Transverse colon (tissue), 4 donors: Measurements from ENCODE around the gene CFAP92. TPM values are rescaled to one million over a fixed set of nuclear protein-coding genes. Genes with fewer than 3 reads are reported as not detected.

ENCODE experiments used
- DNase-seq: peaks from one replicate; pipeline ENCODE4 v3.0.0-alpha.2; 2019
- H3K27ac ChIP-seq, 4 donors: fragments of 200-600 bp; sonication (generic); 2 replicates each; pipeline ENCODE4 v1.5.1; 2016 to 2018; ENCODE audit warnings: inconsistent platforms in 4 of 4
- H3K27me3 ChIP-seq: fragments of 200-600 bp; sonication (generic); 2 replicates; pipeline ENCODE4 v1.5.1; 2017; ENCODE audit warnings: inconsistent platforms
- H3K36me3 ChIP-seq, 4 donors: fragments of 200-600 bp; sonication (generic); 2 replicates each; pipeline ENCODE4 v1.5.1; 2017 to 2019; ENCODE audit warnings: inconsistent platforms in 4 of 4
- H3K4me1 ChIP-seq, 4 donors: fragments of 200-600 bp; sonication (generic); 2 replicates each; pipeline ENCODE4 v1.5.1; 2017 to 2020; ENCODE audit warnings: inconsistent platforms in 4 of 4
- H3K4me3 ChIP-seq, 4 donors: fragments of 200-600 bp; sonication (generic); 1 replicate in 1 of 4; 2 replicates in 3 of 4; pipeline versions ENCODE4 v1.5.1 to v1.6.1; 2017 to 2019; ENCODE audit warnings: inconsistent platforms in 4 of 4
- H3K9me3 ChIP-seq, 2 donors: fragments of 200-600 bp; sonication (generic); 2 replicates each; pipeline ENCODE4 v1.5.1; 2017 to 2019; ENCODE audit warnings: inconsistent platforms in 2 of 2
- EP300 ChIP-seq: sonication (generic); formaldehyde crosslinking; IDR thresholded peaks from one replicate; pipeline ENCODE4 v1.6.1; 2017; ENCODE audit warnings: antibody characterized with exemption, low read depth
- POLR2A ChIP-seq: fragments of 450-650 bp; IDR thresholded peaks from one replicate; pipeline ENCODE4 v1.6.1; 2016; ENCODE audit warnings: antibody characterized with exemption, mild to moderate bottlenecking, moderate library complexity
- POLR2AphosphoS5 ChIP-seq, 3 donors: sonication (generic); formaldehyde crosslinking; IDR thresholded peaks; one replicate each; pipeline ENCODE4 v1.6.1; 2016; ENCODE audit warnings: antibody characterized with exemption in 3 of 3
- WGBS, 2 donors: methylation state at CpG; one replicate each; pipeline ENCODE4 v1.1.5; 2018; ENCODE audit warnings: low coverage in 1 of 2; 5-methylcytosine and 5-hydroxymethylcytosine counted together
- in situ Hi-C, 4 donors: fragments of 200-750 bp; cut with MboI; loops; one replicate each; pipeline versions ENCODE4 v1.15.0 to v1.15.1; 2017; ENCODE audit warnings: low sequenced_read_pairs in 3 of 4, low pct_ligation_motif_present in 1 of 4, low pct_unique_long_range_greater_than_20kb in 1 of 4
- intact Hi-C: fragments of 100-400 bp; cut with DNase I; formaldehyde crosslinking; loops from one replicate; pipeline ENCODE4 v1.15.1; 2023; ENCODE audit warnings: low total_unique reads
- total RNA-seq, 4 donors: library from RNA; depleted of rRNA; stranded (reverse); fragments of >200 nt; gene quantifications; one replicate each; pipeline ENCODE4 v1.1.0, GENCODE V29; 2016
- TF ChIP-seq, protein P1 (sequence below), 5 experiments: fragments of 200-600 bp in 3 of 5; fragments of 450-650 bp in 2 of 5; sonication (generic) in 3 of 5; IDR thresholded peaks; 1 replicate in 2 of 5; 2 replicates in 3 of 5; pipeline ENCODE4 v1.5.1; 2016 to 2017; ENCODE audit warnings: antibody characterized with exemption in 5 of 5, inconsistent platforms in 3 of 5, mild to moderate bottlenecking in 2 of 5, moderate library complexity in 1 of 5

Gene CFAP92
- total RNA-seq, 4 donors from 2014 or later: 0.95 to 1.2 TPM; not detected in 2

DNA sequence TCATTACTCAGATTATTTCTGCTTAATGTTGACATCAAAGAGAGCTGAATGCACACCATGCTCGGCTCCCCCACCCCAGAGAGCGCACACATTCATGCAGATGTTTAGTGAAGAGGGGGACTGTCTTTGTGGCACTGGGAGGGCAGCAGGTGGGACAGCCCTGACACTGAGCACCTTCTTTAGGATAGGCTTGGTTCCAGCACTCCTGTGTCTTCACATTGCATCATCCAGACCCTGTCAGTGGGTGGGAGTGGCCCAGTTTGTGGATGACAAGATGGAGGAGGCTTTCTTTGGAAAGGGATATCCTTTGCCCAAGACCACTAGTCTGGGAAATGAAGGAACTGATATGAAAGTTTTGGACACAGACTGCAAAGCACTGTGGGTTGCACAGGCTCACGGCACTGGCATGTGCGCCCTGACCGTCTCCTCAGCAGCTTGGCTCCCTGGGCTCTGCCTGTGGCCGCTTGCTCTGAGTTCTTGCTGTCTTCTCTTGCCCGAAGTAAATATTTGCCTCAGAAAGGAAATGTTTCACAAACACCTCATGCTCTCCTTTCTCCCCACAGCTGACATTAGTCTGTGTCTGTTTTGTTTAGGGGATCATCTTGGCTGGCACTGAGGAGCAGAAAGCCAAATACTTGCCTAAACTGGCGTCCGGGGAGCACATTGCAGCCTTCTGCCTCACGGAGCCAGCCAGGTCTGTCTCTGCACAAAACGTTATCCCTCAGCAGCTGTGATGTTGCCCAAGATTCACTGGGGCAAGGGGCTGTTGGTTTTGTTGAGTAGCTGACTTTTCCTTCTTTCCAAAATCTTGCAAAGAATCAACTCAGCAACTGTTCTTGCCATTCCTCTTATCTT is 97.8 kb downstream of the CFAP92 start:
- no peak overlapping the region for H3K4me3 ChIP-seq
- no peak for DNase-seq
- H3K9me3 ChIP-seq: no peaks in the 10 kb centered on the region
- WGBS, 2 donors: 66 to 79% methylated on average over 4 to 11 of the region's 11 CpGs
- intact Hi-C loops: no loop called here
- H3K4me1 ChIP-seq: no peaks in the 10 kb centered on the region
- no peaks in the 10 kb centered on the region for H3K27me3 ChIP-seq
- in situ Hi-C loops: no loop called here
- no peak for TF ChIP-seq POLR2A
- TF ChIP-seq, protein P1, sequence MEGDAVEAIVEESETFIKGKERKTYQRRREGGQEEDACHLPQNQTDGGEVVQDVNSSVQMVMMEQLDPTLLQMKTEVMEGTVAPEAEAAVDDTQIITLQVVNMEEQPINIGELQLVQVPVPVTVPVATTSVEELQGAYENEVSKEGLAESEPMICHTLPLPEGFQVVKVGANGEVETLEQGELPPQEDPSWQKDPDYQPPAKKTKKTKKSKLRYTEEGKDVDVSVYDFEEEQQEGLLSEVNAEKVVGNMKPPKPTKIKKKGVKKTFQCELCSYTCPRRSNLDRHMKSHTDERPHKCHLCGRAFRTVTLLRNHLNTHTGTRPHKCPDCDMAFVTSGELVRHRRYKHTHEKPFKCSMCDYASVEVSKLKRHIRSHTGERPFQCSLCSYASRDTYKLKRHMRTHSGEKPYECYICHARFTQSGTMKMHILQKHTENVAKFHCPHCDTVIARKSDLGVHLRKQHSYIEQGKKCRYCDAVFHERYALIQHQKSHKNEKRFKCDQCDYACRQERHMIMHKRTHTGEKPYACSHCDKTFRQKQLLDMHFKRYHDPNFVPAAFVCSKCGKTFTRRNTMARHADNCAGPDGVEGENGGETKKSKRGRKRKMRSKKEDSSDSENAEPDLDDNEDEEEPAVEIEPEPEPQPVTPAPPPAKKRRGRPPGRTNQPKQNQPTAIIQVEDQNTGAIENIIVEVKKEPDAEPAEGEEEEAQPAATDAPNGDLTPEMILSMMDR (IDR thresholded peaks at IDR 0.05): no peak
- H3K27ac ChIP-seq: peak overlapping the region in 1 of 4 donors; percentile 32
- peaks cover 0 to 62% (median 26%) of the 10 kb centered on the region in 4 donors for H3K36me3 ChIP-seq

DNA sequence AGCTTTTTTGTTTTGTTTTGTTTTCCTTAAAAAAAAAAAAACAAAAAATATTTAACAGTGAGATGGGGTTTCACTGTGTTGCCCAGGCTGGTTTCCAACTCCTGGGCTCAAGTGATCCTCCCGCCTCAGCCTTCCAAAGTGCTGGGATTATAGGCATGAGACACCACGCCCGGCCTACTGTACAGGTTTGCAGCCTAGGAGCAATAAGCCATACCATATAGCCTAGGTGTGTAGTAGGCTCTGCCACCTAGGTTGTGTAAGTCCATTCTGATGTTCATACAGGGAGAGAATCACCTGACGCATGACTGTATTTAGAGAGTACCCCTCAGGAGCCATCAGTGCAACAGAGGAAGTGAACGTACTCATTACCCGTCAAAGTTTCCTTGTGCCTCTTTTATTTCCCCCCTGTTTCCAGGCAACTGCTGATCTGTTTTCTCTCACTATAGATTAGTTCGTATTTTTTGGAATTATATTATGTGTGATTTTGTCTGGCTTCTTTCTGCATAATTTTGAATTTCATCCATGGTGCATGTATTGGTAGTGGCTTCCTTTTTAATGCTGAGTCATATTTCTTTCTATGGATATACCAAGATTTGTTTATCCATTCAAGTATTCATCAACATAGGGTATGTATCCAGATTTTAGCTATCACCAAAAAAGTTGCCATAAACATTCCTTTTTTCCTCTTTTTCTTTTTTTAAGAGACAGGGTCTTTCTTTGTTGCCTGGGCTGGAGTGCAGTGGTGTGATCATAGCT is 104.6 kb downstream of the CFAP92 start:
- Histone ChIP-seq H3K27ac (no peak overlapping the region), H3K27me3 (no peaks in the 10 kb centered on the region), H3K9me3 (no peaks in the 10 kb centered on the region), H3K36me3 (peaks cover 0 to 27% (median 10%) of the 10 kb centered on the region in 4 donors), H3K4me1 (no peaks in the 10 kb centered on the region), H3K4me3 (no peak overlapping the region)
- in situ Hi-C loops (no loop called here), intact Hi-C loops (no loop called here)
- 89 to 97% methylated on average over 6 to 7 of the region's 7 CpGs for WGBS, 2 donors
- no peak for TF ChIP-seq POLR2AphosphoS5 (IDR thresholded peaks at IDR 0.05)
- no peak for TF ChIP-seq POLR2A
- TF ChIP-seq, protein P1 (IDR thresholded peaks at IDR 0.05): no peak
- no peak for TF ChIP-seq EP300
- DNase-seq: no peak

DNA sequence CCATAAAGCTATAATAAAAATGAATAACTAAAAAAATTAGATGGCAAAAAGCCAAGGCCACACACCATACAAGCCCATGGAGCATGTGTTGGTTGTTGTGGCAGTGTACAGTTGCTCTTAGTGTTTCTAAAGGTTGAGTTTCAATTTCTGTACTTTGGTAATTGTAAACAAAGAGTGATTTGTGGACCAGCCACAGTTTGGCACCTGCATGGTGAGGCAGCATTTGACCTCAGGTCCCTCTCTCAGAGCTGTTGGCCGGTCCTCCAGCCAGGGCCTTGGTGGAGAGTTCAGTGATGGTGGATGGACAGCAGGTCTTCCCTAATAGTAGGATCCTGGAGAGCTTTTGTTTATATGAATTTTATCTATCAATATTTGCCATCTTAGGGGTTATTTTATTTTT is 108.9 kb downstream of the CFAP92 start:
- Histone ChIP-seq H3K27ac (no peak overlapping the region), H3K27me3 (no peaks in the 10 kb centered on the region), H3K36me3 (peaks cover 0 to 15% (median 3%) of the 10 kb centered on the region in 4 donors), H3K4me1 (peaks cover 7 to 26% (median 17%) of the 10 kb centered on the region in 4 donors), H3K9me3 (no peaks in the 10 kb centered on the region), H3K4me3 (no peak overlapping the region)
- DNase-seq: no peak
- intact Hi-C loops: no loop called here
- in situ Hi-C loops: no loop called here
- 100% methylated on average over 1 of the region's 1 CpG; no CpG with 5 or more reads in 1 of the 2 donors for WGBS, 2 donors
- TF ChIP-seq EP300 (no peak), POLR2AphosphoS5 (IDR thresholded peaks at IDR 0.05) (no peak), POLR2A (no peak)
- TF ChIP-seq, protein P1 (IDR thresholded peaks at IDR 0.05): no peak

DNA sequence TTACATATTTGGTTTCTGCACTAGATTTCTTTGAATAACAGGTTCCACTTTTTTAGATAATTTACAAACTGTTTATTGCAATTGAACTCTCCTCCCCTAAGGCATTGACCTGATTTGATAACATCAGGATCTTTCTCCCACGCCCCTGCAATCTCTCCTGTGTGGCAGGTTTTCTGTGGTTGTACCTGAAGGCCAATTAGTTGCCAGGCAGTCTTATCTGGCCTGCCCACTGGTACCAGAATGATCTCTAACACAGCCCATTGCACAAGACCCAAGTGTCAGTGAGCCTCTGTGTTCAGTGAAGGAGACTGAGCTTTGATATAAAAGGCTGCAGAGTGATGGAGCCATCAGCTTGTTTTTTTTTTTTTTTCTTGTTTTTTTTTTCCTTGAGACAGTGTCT is 111.2 kb downstream of the CFAP92 start:
- intact Hi-C loops: no loop called here
- H3K4me3 ChIP-seq: no peak overlapping the region
- in situ Hi-C loops: no loop called here
- 53% methylated on average over 1 of the region's 1 CpG; no CpG with 5 or more reads in 1 of the 2 donors for WGBS, 2 donors
- no peak for DNase-seq
- TF ChIP-seq POLR2A: no peak
- H3K9me3 ChIP-seq: no peaks in the 10 kb centered on the region
- H3K4me1 ChIP-seq: peaks cover 14 to 37% (median 26%) of the 10 kb centered on the region in 4 donors
- H3K27ac ChIP-seq: no peak overlapping the region
- peaks cover 0 to 11% (median 3%) of the 10 kb centered on the region in 4 donors for H3K36me3 ChIP-seq
- H3K27me3 ChIP-seq: no peaks in the 10 kb centered on the region
